Panc1 (cell line): ENCODE measurements around the gene BAX. TPM values are rescaled to one million over a fixed set of nuclear protein-coding genes. Genes with fewer than 3 reads are reported as not detected.

Experiments
- ATAC-seq: fragments of 200-7000 bp; cut with Tn5 transposase; 2 replicates; pipeline ENCODE4 v1.9.1; 2020; ENCODE audit warnings: mild to moderate bottlenecking, moderate library complexity
- BruUV-seq: library from RNA; stranded (reverse); fragments of 400-500 nt; replicated peaks from 2 replicates; lab custom pipeline; 2021; lab: Mats Ljungman, UMichigan
- CTCF ChIA-PET: fragments of 300-600 bp; sonication (Branson Sonifier 250); formaldehyde crosslinking; loops from one replicate; lab custom pipeline; 2022; ENCODE audit warnings: antibody characterized with exemption; lab: Charles Lee
- POLR2A ChIA-PET: fragments of 300-600 bp; sonication (Branson Sonifier 250); formaldehyde crosslinking; loops from one replicate; lab custom pipeline; 2022; ENCODE audit warnings: antibody characterized with exemption; lab: Charles Lee
- DNase-seq: peaks from one replicate; pipeline ENCODE4 v3.0.0-alpha.2; 2010; ENCODE audit warnings: low read depth, low spot score
- H3K27ac ChIP-seq: 2 replicates; pipeline ENCODE4 v1.5.1; 2011; ENCODE audit warnings: mild to moderate bottlenecking, low read length, inconsistent platforms
- H3K27me3 ChIP-seq: fragments of 200-500 bp; sonication (Bioruptor generic); 2 replicates; pipeline ENCODE4 v1.6.0; 2014; ENCODE audit warnings: low read length, inconsistent platforms; ENCODE audit not compliant: control insufficient read depth, insufficient read depth
- H3K36me3 ChIP-seq: fragments of 200-500 bp; sonication (Bioruptor generic); 2 replicates; pipeline ENCODE4 v1.5.1; 2014; ENCODE audit warnings: inconsistent platforms, mild to moderate bottlenecking, low read length, moderate library complexity; ENCODE audit not compliant: control insufficient read depth, insufficient read depth
- H3K4me1 ChIP-seq: 2 replicates; pipeline ENCODE4 v1.5.1; 2011; ENCODE audit warnings: inconsistent platforms, mild to moderate bottlenecking, low read length, moderate library complexity; ENCODE audit not compliant: control insufficient read depth, insufficient read depth
- H3K4me3 ChIP-seq, 2 experiments: 2 replicates each; pipeline ENCODE4 v1.5.1; 2011 to 2012; ENCODE audit warnings: low read depth in 2 of 2, low read length in 2 of 2, mild to moderate bottlenecking in 2 of 2, inconsistent platforms in 1 of 2, moderate library complexity in 1 of 2
- H3K9me3 ChIP-seq: fragments of 200-500 bp; sonication (Bioruptor generic); 2 replicates; pipeline ENCODE4 v1.5.1; 2014; ENCODE audit warnings: low read depth, mild to moderate bottlenecking, inconsistent platforms, low read length, moderate library complexity; ENCODE audit not compliant: control insufficient read depth, insufficient read depth
- REST ChIP-seq, 2 experiments: IDR thresholded peaks; 2 replicates each; pipeline ENCODE4 v1.6.1; 2011 to 2012; ENCODE audit warnings: low read depth in 2 of 2, control low read depth in 1 of 2, low read length in 1 of 2, mild to moderate bottlenecking in 1 of 2, moderate library complexity in 1 of 2; ENCODE audit not compliant: insufficient read depth in 1 of 2
- TCF7L2 ChIP-seq: IDR thresholded peaks from 2 replicates; pipeline ENCODE4 v1.6.1; 2011; ENCODE audit warnings: mild to moderate bottlenecking, low read depth, low read length, inconsistent platforms
- in situ Hi-C: cut with HindIII; loops from 2 replicates; pipeline ENCODE4 v1.10.0; 2016; ENCODE audit warnings: low sequenced_read_pairs, low pct_unique_long_range_greater_than_20kb
- intact Hi-C: fragments of 100-400 bp; cut with micrococcal nuclease; formaldehyde crosslinking; loops from one replicate; pipeline ENCODE4 v1.10.0; 2022; ENCODE audit not compliant: unreplicated experiment
- total RNA-seq: library from RNA; stranded (reverse); gene quantifications from one replicate; pipeline ENCODE4 v1.2.1, GENCODE V29; 2021; ENCODE audit not compliant: unreplicated experiment
- TF ChIP-seq, protein P1 (sequence below): fragments of 450-650 bp; IDR thresholded peaks from 2 replicates; pipeline ENCODE4 v1.5.1; 2017; ENCODE audit warnings: mild to moderate bottlenecking

Gene BAX
- total RNA-seq, 1 experiment from 2014 or later = 100 TPM

DNA sequence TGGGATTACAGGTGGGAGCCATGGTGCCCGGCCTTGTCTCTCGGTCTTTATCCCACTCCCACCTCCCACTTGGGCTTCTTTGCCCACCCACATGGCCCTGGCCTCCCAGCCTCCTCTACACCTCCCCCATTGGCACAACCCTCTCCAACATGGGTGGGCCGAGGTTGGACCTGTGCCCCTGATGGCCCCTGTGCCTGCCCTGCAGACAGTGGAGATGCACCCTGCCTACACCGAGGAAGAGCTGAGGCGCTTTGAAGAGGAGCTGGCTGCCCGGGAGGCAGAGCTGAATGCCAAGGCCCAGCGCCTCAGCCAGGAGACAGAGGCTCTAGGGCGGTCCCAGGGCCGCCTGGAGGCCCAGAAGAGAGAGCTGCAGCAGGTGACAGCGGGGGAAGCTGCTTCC, 33.7 kb upstream of the BAX start:
- no peaks in the 10 kb centered on the region for H3K9me3 ChIP-seq
- in situ Hi-C loops = no loop called here
- no TSS peak for BruUV-seq
- ChIA-PET POLR2A (no interaction called here), CTCF (no interaction called here)
- intact Hi-C loops = no loop called here
- H3K4me3 ChIP-seq = no peak overlapping the region
- no peaks in the 10 kb centered on the region for H3K4me1 ChIP-seq
- TF ChIP-seq, protein P1, sequence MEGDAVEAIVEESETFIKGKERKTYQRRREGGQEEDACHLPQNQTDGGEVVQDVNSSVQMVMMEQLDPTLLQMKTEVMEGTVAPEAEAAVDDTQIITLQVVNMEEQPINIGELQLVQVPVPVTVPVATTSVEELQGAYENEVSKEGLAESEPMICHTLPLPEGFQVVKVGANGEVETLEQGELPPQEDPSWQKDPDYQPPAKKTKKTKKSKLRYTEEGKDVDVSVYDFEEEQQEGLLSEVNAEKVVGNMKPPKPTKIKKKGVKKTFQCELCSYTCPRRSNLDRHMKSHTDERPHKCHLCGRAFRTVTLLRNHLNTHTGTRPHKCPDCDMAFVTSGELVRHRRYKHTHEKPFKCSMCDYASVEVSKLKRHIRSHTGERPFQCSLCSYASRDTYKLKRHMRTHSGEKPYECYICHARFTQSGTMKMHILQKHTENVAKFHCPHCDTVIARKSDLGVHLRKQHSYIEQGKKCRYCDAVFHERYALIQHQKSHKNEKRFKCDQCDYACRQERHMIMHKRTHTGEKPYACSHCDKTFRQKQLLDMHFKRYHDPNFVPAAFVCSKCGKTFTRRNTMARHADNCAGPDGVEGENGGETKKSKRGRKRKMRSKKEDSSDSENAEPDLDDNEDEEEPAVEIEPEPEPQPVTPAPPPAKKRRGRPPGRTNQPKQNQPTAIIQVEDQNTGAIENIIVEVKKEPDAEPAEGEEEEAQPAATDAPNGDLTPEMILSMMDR = no peak
- DNase-seq (no peak), ATAC-seq (no peak)
- H3K27me3 ChIP-seq = no peaks in the 10 kb centered on the region
- H3K36me3 ChIP-seq = no peaks in the 10 kb centered on the region
- no peak overlapping the region for H3K27ac ChIP-seq

GRCh38 chr19:48921721-48922500, 32.8 kb upstream of the BAX start:
- CTCF ChIA-PET = no interaction called here
- POLR2A ChIA-PET = no interaction called here
- TF ChIP-seq TCF7L2 (no peak), REST (IDR thresholded peaks at IDR 0.05; ENCODE audit: insufficient read depth in 1 of 2, low read depth in 2 of 2, low read length in 1 of 2) (no peak)
- TF ChIP-seq, protein P1 = no peak
- H3K4me1 ChIP-seq = 0 out of 2 replicates have a peak, but pooled peaks cover 3% of the 10 kb centered on the region
- ATAC-seq = no peak
- H3K36me3 ChIP-seq = no peaks in the 10 kb centered on the region
- H3K4me3 ChIP-seq = no peak overlapping the region
- H3K27me3 ChIP-seq = no peaks in the 10 kb centered on the region
- no peaks in the 10 kb centered on the region for H3K9me3 ChIP-seq
- no TSS peak for BruUV-seq
- no peak overlapping the region for H3K27ac ChIP-seq
- intact Hi-C loops (no loop called here), in situ Hi-C loops (no loop called here)
- DNase-seq = no peak
